Adipose tissue (tissue), 3 donors: ENCODE measurements around the gene IRF2BP2. TPM values are rescaled to one million over a fixed set of nuclear protein-coding genes. Genes with fewer than 3 reads are reported as not detected.

Source experiments
- polyA plus RNA-seq, 3 donors: library from polyadenylated mRNA; stranded (reverse); fragments of 200-250 nt; gene quantifications; one replicate each; pipeline ENCODE4 v1.2.3, GENCODE V29; 2013
- donor health status: healthy with polysubstance abuse.
- donor health status: Bipolar disorder and iron deficiency.
- donor health status: healthy.

IRF2BP2 gene
- polyA plus RNA-seq, 3 donors: 51.2 to 135 (median 51.5) TPM

Other genes starting within 250 kb of the IRF2BP2 start
- 10 to 100 TPM; 22.6 to 53.4 (median 37.9) TPM for gene COA6, start 236.7 kb downstream of the IRF2BP2 start, polyA plus RNA-seq
- gene TARBP1, start 131.0 kb downstream of the IRF2BP2 start, polyA plus RNA-seq: 10 to 100 TPM; 10.4 to 12.0 (median 11.0) TPM